GM21723 (cell line): ENCODE results near the gene SLC25A38.
"Not testable (repeated sequence)": the region's sequence is repeated elsewhere in the genome, so short reads cannot be mapped to it uniquely, and the experiment has no call there.

Source experiments
- ATAC-seq: cut with Tn5 transposase; IDR thresholded peaks from one replicate; pipeline ENCODE4 v1.9.1; 2021; ENCODE audit warnings: mild to moderate bottlenecking, moderate library complexity; ENCODE audit not compliant: unreplicated experiment

SLC25A38 gene

GRCh38 chr3:39407259-39407629 is 24.1 kb downstream of the SLC25A38 start:
- no peak for ATAC-seq

- ATAC-seq: no peak
These were observed 24.8 kb downstream of the SLC25A38 start for GRCh38 chr3:39407773-39408492.

GRCh38 chr3:39408493-39409372 is 25.6 kb downstream of the SLC25A38 start:
- no peak for ATAC-seq

GRCh38 chr3:39409514-39410136 is 26.5 kb downstream of the SLC25A38 start:
- ATAC-seq: no peak

- no peak for ATAC-seq
These were observed 27.7 kb downstream of the SLC25A38 start for GRCh38 chr3:39410893-39411292.

GRCh38 chr3:39412668-39413260 is 29.6 kb downstream of the SLC25A38 start:
- ATAC-seq: no peak

GRCh38 chr3:39413691-39414420 is 30.7 kb downstream of the SLC25A38 start:
- ATAC-seq: no peak

GRCh38 chr3:39414421-39414907 is 31.3 kb downstream of the SLC25A38 start:
- no peak for ATAC-seq

- ATAC-seq: not testable (repeated sequence)
These were observed 32.1 kb downstream of the SLC25A38 start for GRCh38 chr3:39415302-39415701.

GRCh38 chr3:39415983-39416382 is 32.8 kb downstream of the SLC25A38 start:
- no peak for ATAC-seq

- not testable (repeated sequence) for ATAC-seq
These were observed 33.8 kb downstream of the SLC25A38 start for GRCh38 chr3:39416998-39417397.

GRCh38 chr3:39418556-39419225 is 35.5 kb downstream of the SLC25A38 start:
- ATAC-seq: not testable (repeated sequence)

- ATAC-seq: no peak
These were observed 36.7 kb downstream of the SLC25A38 start for GRCh38 chr3:39419742-39420315.

- ATAC-seq: no peak
These were observed 37.4 kb downstream of the SLC25A38 start for GRCh38 chr3:39420543-39420942.

GRCh38 chr3:39423436-39423970 is 40.3 kb downstream of the SLC25A38 start:
- ATAC-seq: no peak

GRCh38 chr3:39426312-39426711 is 43.1 kb downstream of the SLC25A38 start:
- no peak for ATAC-seq

GRCh38 chr3:39427506-39427905 is 44.3 kb downstream of the SLC25A38 start:
- ATAC-seq: no peak

- no peak for ATAC-seq
These were observed 45.6 kb downstream of the SLC25A38 start for GRCh38 chr3:39428745-39429201.

GRCh38 chr3:39429466-39429865 is 46.3 kb downstream of the SLC25A38 start:
- no peak for ATAC-seq
